Heart left ventricle (tissue), 13 donors: Measurements from ENCODE around the gene EIF5B.
"Not testable (repeated sequence)": the region's sequence is repeated elsewhere in the genome, so short reads cannot be mapped to it uniquely, and the experiment has no call there.

ENCODE experiments used
- CTCF ChIP-seq, 12 donors: fragments of 200-600 bp; sonication (generic) in 4 of 12; IDR thresholded peaks; one replicate each; pipeline versions ENCODE4 v1.5.0 to v1.8.0; 2018 to 2022; ENCODE audit warnings: antibody characterized with exemption in 12 of 12, mild to moderate bottlenecking in 5 of 12
- POLR2A ChIP-seq, 2 donors: fragments of 450-650 bp; IDR thresholded peaks; one replicate each; pipeline ENCODE4 v1.6.1; 2017; ENCODE audit warnings: antibody characterized with exemption in 2 of 2, mild to moderate bottlenecking in 2 of 2, moderate library complexity in 2 of 2
- donor health status: ischemic (EF 13 %, LVEDD 7.1; RV severe dilation, severe dysfunction).
- donor health status: DM: no; HTN: yes; CAD: no.
- donor health status: DM: no; HTN: no; CAD: no.
- donor health status: ischemic (EF 25% LVEDD 6.9; RV normal size, moderate dysfunction).
- donor health status: ischemic (EF 25% LVEDD 5.7; RV mildly dilated, moderate dysfunction).
- donor health status: ischemic (EF 35%, LVEDD 5.7; RV mildly dilated, moderate dysfunction).
- donor health status: nonischemic (EF 11% LVEDD 7.7; RV severe dilation, severe dysfunction).
- donor health status: DM: yes; HTN: yes; CAD: no.
- donor health status: PGD.
- donor health status: ischemic (EF 29% LVEDD 5.4; RV normal size, mild dysfunction).
- donor health status: nonischemic (EF 23%, LVEDD 6.1; RV moderate dilation, normal function).

GRCh38 chr2:99317873-99318200, 19.4 kb upstream of the EIF5B start:
- not testable (repeated sequence) for TF ChIP-seq CTCF, POLR2A (IDR thresholded peaks at IDR 0.05)
